IPS DF 6.9 (cell line): ENCODE results near the gene DFFA.

Experiments used
- DNase-seq: peaks from one replicate; pipeline ENCODE4 v3.0.0-alpha.2; 2013; ENCODE audit warnings: low read depth, low spot score
- H3K27ac ChIP-seq: one replicate; pipeline ENCODE4 v1.5.1; 2013; ENCODE audit warnings: low read length, control low read depth
- H3K27me3 ChIP-seq: 2 replicates; pipeline ENCODE4 v1.6.1; 2013; ENCODE audit warnings: mild to moderate bottlenecking, low read length; ENCODE audit not compliant: control insufficient read depth, insufficient read depth
- H3K36me3 ChIP-seq: 2 replicates; pipeline ENCODE4 v1.6.1; 2013; ENCODE audit warnings: low read length; ENCODE audit not compliant: control insufficient read depth, insufficient read depth
- H3K4me1 ChIP-seq: 2 replicates; pipeline ENCODE4 v1.6.1; 2013; ENCODE audit warnings: low read length; ENCODE audit not compliant: control insufficient read depth, insufficient read depth
- H3K4me3 ChIP-seq: 2 replicates; pipeline ENCODE4 v1.5.1; 2013; ENCODE audit warnings: mild to moderate bottlenecking, low read length
- H3K9me3 ChIP-seq: 2 replicates; pipeline ENCODE4 v1.6.1; 2013; ENCODE audit warnings: low read length, inconsistent platforms; ENCODE audit not compliant: control insufficient read depth, insufficient read depth
- WGBS: extraction: QIAGEN DNeasy Blood & Tissue Kit; methylation state at CpG from one replicate; pipeline ENCODE4 v1.1.7; 2013; ENCODE audit warnings: mixed read lengths, missing lambda C conversion rate; ENCODE audit not compliant: insufficient read length, insufficient coverage; 5-methylcytosine and 5-hydroxymethylcytosine counted together

Gene DFFA

DNA sequence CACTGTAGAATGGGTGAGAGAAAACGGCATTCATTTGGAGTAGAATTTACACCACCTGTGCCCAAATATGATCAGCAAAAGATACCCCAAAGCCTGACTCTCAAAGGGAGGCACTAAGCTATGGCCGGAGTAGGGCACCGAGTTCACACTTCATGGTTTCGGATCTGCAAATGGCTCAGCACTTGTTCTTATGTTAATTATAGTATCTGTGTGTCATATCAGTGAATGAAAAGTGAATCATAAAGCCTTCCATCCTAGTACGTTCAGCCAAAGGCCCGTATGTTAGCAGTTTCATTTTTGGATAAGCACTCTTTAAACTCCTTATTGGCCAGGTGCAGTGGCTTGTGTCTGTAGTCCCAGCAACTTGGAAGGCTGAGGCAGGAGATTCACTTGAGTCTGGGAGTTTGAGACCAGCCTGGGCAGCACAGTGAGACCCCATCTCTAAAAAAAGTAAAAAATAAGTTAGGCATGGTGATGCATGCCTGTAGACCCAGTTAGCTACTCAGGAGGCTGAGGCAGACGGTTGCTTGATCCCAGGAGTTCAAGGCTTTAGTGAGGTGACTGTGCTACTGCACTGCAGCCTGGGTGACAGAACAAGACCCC lies 27.4 kb downstream of the DFFA start:
- H3K36me3 ChIP-seq = no peaks in the 10 kb centered on the region
- DNase-seq = no peak
- H3K27ac ChIP-seq = no peak overlapping the region
- WGBS = no CpG with 5 or more reads among the region's 7 CpGs
- H3K9me3 ChIP-seq = no peaks in the 10 kb centered on the region
- no peaks in the 10 kb centered on the region for H3K4me1 ChIP-seq
- H3K4me3 ChIP-seq = no peak overlapping the region
- no peaks in the 10 kb centered on the region for H3K27me3 ChIP-seq

DNA sequence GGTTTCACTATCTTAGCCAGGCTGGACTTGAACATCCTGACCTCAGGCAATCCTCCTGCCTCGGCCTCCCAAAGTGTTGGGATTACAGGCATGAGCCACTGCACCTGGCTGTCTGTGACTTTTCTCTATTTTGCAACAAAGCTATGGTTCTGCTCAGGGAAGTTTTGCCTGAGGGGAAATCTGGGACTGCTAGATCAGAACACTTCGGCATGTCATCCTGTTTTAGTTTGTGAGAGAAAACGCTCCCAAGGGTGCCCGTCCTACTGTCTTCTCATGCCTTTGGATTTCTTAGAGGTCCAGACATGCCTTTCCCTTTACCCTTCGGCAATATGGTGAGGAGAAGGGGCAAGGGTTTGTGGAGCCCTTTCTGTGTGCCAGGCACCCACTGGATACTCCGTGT lies 28.1 kb downstream of the DFFA start:
- Histone ChIP-seq H3K36me3 (no peaks in the 10 kb centered on the region), H3K4me3 (no peak overlapping the region), H3K4me1 (no peaks in the 10 kb centered on the region), H3K27ac (no peak overlapping the region), H3K27me3 (no peaks in the 10 kb centered on the region), H3K9me3 (no peaks in the 10 kb centered on the region)
- DNase-seq = no peak
- no CpG with 5 or more reads among the region's 6 CpGs for WGBS

DNA sequence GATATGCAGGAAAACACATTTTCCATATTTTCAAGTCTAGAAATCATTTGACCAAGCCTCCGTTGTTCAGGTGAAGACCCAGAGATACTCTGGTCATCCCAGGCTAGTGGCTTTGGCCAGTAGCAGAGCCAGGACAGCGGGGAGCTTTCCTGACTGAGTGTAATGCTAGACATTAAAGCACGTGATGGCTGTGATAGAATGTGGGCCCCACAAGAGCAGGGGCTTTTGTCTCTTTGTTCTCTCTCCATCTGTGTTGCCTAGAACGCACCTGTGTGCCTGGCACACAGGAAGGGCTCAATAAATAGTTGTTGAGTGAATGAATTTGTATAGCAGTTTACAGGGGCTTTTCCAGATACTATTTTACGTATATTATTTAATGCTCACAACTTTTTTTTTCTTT lies 31.5 kb downstream of the DFFA start:
- Histone ChIP-seq H3K4me3 (no peak overlapping the region), H3K4me1 (no peaks in the 10 kb centered on the region), H3K9me3 (no peaks in the 10 kb centered on the region), H3K27ac (no peak overlapping the region), H3K36me3 (no peaks in the 10 kb centered on the region), H3K27me3 (no peaks in the 10 kb centered on the region)
- no CpG with 5 or more reads among the region's 5 CpGs for WGBS
- no peak for DNase-seq

DNA sequence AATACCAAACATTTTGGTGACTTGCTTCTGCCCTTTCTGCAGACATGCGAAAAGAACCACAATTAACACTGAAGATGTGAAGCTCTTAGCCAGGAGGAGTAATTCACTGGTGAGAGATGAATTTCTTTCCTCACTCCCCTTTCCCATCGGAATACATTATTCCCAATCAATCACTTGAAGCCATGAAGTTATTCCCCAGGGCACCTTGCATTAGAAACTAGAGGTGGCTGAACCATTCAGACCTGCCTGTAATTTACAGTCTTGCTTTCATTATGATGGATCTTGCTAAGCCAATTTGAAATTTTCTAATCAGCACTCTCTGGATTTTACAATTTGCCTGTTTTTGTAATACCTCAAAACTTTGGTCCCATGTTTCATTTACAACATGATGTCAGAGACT lies 32.0 kb downstream of the DFFA start:
- H3K27me3 ChIP-seq = no peaks in the 10 kb centered on the region
- H3K9me3 ChIP-seq = no peaks in the 10 kb centered on the region
- DNase-seq = no peak
- no CpG with 5 or more reads among the region's 2 CpGs for WGBS
- H3K27ac ChIP-seq = no peak overlapping the region
- H3K4me1 ChIP-seq = no peaks in the 10 kb centered on the region
- no peak overlapping the region for H3K4me3 ChIP-seq
- no peaks in the 10 kb centered on the region for H3K36me3 ChIP-seq

DNA sequence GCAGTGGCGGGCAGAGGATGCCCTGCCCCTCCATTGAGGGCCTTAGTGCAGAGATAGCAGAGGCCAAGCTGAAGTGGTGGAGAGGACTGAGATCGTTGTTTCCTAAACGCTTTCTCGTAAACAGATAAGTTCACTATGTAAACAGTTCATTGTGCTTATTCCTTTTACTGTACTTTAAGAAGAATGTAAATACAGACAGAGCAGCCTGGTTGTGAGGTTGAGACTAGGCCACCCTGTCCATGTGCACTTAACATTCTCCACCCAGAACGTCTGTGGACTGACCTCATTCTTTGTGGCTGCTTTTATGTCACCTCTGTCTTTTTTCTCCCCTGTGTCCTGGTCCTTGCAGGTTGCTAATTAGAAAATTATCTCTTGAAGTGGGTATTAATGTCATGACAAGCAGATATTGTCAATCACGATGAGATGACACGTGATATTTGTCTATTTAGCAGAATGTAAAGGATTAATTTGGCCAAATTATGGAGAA lies 33.6 kb downstream of the DFFA start:
- H3K36me3 ChIP-seq = no peaks in the 10 kb centered on the region
- H3K4me1 ChIP-seq = no peaks in the 10 kb centered on the region
- no peak overlapping the region for H3K4me3 ChIP-seq
- H3K27ac ChIP-seq = no peak overlapping the region
- no CpG with 5 or more reads among the region's 7 CpGs for WGBS
- H3K9me3 ChIP-seq = no peaks in the 10 kb centered on the region
- no peaks in the 10 kb centered on the region for H3K27me3 ChIP-seq
- no peak for DNase-seq

DNA sequence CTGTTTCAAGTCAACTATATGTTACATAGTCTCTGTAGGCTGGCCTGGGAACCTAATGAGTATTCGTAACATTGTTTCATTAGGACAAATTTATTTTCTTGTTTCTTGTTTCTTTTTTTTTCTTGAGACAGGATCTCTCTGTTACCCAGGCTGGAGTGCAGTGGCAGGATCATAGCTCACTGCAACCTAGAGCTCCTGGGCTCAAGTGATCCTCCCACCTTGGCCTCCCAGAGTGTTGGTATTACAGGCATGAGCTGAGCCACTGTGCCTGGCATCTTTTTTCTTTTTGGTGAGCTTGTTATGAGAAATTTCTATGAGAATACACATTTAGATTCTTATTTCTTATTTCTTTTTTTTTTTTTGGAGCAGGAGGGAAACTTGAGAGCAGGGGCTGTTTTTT lies 35.3 kb downstream of the DFFA start:
- Histone ChIP-seq H3K27ac (no peak overlapping the region), H3K4me3 (no peak overlapping the region), H3K36me3 (no peaks in the 10 kb centered on the region), H3K4me1 (no peaks in the 10 kb centered on the region), H3K27me3 (no peaks in the 10 kb centered on the region), H3K9me3 (no peaks in the 10 kb centered on the region)
- WGBS = no CpG with 5 or more reads among the region's 1 CpG
- no peak for DNase-seq

DNA sequence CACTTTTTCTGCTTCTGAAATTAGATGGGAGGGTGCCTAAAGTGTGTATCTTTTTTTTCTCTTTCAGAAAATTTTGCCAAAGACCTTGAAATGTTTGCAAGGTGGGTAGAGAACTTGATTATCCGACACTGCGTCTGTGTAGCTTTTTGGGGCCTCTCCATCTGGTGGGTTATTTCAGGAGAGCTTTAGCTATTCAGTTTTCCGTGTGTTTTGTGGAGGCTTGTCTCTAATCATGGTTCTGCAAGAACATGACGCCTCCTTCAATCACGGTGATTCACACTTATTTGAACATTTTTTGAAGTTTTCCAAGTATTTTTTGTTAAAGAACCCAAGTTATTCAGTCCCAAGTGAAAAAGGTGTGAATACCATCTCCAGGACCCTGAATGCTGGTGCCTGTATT lies 37.7 kb downstream of the DFFA start:
- Histone ChIP-seq H3K4me3 (no peak overlapping the region), H3K27ac (no peak overlapping the region), H3K27me3 (no peaks in the 10 kb centered on the region), H3K36me3 (no peaks in the 10 kb centered on the region), H3K9me3 (no peaks in the 10 kb centered on the region), H3K4me1 (peaks cover 2% of the 10 kb centered on the region; the same call in 1 of the 2 replicates)
- no CpG with 5 or more reads among the region's 5 CpGs for WGBS
- no peak for DNase-seq

- H3K4me1 ChIP-seq = peaks cover 2% of the 10 kb centered on the region; the same call in 1 of the 2 replicates
- no peaks in the 10 kb centered on the region for H3K36me3 ChIP-seq
- no peak overlapping the region for H3K27ac ChIP-seq
- DNase-seq = no peak
- no peaks in the 10 kb centered on the region for H3K9me3 ChIP-seq
- H3K27me3 ChIP-seq = no peaks in the 10 kb centered on the region
- WGBS = no CpG with 5 or more reads among the region's 11 CpGs
- H3K4me3 ChIP-seq = no peak overlapping the region
Measured at GRCh38 chr1:10433790-10434189, 38.5 kb downstream of the DFFA start.

- Histone ChIP-seq H3K27me3 (no peaks in the 10 kb centered on the region), H3K36me3 (no peaks in the 10 kb centered on the region), H3K4me1 (peaks cover 2% of the 10 kb centered on the region; the same call in 1 of the 2 replicates), H3K4me3 (no peak overlapping the region), H3K27ac (no peak overlapping the region), H3K9me3 (no peaks in the 10 kb centered on the region)
- WGBS = no CpG with 5 or more reads among the region's 14 CpGs
- DNase-seq = no peak
Measured at GRCh38 chr1:10432910-10433700, 39.2 kb downstream of the DFFA start.

GRCh38 chr1:10431070-10431730 lies 41.1 kb downstream of the DFFA start:
- no peaks in the 10 kb centered on the region for H3K27me3 ChIP-seq
- peak overlapping the region; percentile 71; the same call in 1 of the 2 replicates for H3K4me3 ChIP-seq
- no peak for DNase-seq
- no peak overlapping the region for H3K27ac ChIP-seq
- H3K36me3 ChIP-seq = no peaks in the 10 kb centered on the region
- peaks cover 2% of the 10 kb centered on the region; the same call in 1 of the 2 replicates for H3K4me1 ChIP-seq
- H3K9me3 ChIP-seq = no peaks in the 10 kb centered on the region
- no CpG with 5 or more reads among the region's 30 CpGs for WGBS
